Liver (tissue), 3 donors: ENCODE results near the gene PERCC1.

Experiments used
- CTCF ChIP-seq: fragments of 150-350 bp; IDR thresholded peaks from 2 replicates; pipeline ENCODE4 v1.5.1; 2017; ENCODE audit warnings: improper control_type of control experiment, low read depth, low read length; ENCODE audit not compliant: missing input control
- GABPA ChIP-seq, 2 donors: IDR thresholded peaks in 1 of 2; conservative IDR thresholded peaks in 1 of 2; 2 replicates each; pipeline ENCODE4 v1.6.1; 2016; ENCODE audit warnings: antibody characterized with exemption in 2 of 2, mild to moderate bottlenecking in 1 of 2, moderate library complexity in 1 of 2
- JUND ChIP-seq, 2 donors: IDR thresholded peaks; 2 replicates each; pipeline ENCODE4 v1.6.1; 2016; ENCODE audit warnings: antibody characterized with exemption in 2 of 2
- MAX ChIP-seq: IDR thresholded peaks from 2 replicates; pipeline ENCODE4 v1.6.1; 2016; ENCODE audit warnings: antibody characterized with exemption
- RAD21 ChIP-seq, 2 donors: IDR thresholded peaks; 2 replicates each; pipeline ENCODE4 v1.6.1; 2016; ENCODE audit warnings: antibody characterized with exemption in 2 of 2, mild to moderate bottlenecking in 2 of 2
- YY1 ChIP-seq: IDR thresholded peaks from 2 replicates; pipeline ENCODE4 v1.6.1; 2016; ENCODE audit warnings: antibody characterized with exemption, mild to moderate bottlenecking
- donor health status: healthy.
- donor health status: healthy.

- TF ChIP-seq CTCF (no peak), RAD21 (IDR thresholded peaks at IDR 0.05) (no peak), MAX (no peak), GABPA (IDR thresholded peaks at IDR 0.05 in 1 of 2, conservative IDR thresholded peaks at IDR 0.05 in 1 of 2) (no peak), YY1 (no peak), JUND (IDR thresholded peaks at IDR 0.05) (no peak)
Measured at GRCh38 chr16:1436731-1437355, 6.0 kb downstream of the PERCC1 start.
